ENCODE data around the gene HS3ST3A1.

DNA sequence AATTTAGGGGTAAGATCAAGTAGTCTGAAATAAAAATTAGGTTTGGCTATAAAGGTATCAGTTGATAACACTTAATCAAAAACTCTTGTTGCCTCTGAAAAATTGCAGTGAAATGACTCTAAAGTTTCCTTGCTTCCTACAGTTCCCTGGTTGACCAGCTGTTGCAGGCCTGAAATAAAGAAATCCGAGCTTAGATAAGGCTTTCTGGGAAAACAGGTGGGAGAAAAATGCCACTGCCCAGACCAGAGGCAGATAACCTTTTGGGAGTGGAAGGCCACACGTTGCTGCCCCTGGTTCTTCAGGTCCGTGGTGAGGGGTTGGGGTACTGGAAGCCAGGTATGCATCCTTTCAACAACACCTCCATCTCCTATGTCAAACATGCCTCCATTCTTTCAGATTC is 111.3 kb downstream of the HS3ST3A1 start:
- no peak for TF ChIP-seq EZH2phosphoT487 (IDR thresholded peaks at IDR 0.05; ENCODE audit: borderline replicate concordance, low read length)
- TF ChIP-seq, protein P1, sequence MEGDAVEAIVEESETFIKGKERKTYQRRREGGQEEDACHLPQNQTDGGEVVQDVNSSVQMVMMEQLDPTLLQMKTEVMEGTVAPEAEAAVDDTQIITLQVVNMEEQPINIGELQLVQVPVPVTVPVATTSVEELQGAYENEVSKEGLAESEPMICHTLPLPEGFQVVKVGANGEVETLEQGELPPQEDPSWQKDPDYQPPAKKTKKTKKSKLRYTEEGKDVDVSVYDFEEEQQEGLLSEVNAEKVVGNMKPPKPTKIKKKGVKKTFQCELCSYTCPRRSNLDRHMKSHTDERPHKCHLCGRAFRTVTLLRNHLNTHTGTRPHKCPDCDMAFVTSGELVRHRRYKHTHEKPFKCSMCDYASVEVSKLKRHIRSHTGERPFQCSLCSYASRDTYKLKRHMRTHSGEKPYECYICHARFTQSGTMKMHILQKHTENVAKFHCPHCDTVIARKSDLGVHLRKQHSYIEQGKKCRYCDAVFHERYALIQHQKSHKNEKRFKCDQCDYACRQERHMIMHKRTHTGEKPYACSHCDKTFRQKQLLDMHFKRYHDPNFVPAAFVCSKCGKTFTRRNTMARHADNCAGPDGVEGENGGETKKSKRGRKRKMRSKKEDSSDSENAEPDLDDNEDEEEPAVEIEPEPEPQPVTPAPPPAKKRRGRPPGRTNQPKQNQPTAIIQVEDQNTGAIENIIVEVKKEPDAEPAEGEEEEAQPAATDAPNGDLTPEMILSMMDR (conservative IDR thresholded peaks at IDR 0.05; ENCODE audit: low read depth, low read length), result no peak
- TF ChIP-seq EZH2 (IDR thresholded peaks at IDR 0.05; ENCODE audit: low read length, unreplicated experiment), result no peak

All from PC-3 (cell line).